ENCODE measurements around the gene TNXB. TPM values are rescaled to one million over a fixed set of nuclear protein-coding genes. Genes with fewer than 3 reads are reported as not detected.
A peak's percentile ranks its signal among the peaks of the same experiment; 100 is the strongest.

The TNXB gene
- total RNA-seq, 1 experiment from 2014 or later = 3.0 TPM

DNA sequence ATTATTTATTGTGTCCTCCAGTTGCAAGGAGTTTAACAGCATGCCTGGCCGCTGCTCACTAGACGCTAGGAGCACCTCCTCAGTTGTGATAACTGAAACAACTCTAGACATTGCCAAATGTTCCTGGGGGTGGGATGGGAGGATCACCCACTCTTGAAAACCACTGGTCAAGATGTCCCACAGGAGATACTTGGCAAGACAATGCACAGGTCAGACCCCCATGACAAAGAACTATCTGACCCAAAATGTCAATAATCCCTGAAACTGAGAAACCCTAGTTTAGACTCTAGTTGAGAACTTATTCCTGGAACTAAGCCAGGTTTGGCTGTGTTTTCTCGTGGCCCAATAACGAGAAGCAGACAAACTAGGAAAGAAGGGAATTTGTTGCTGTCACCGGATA lies 30.5 kb upstream of the TNXB start:
- peaks cover 5% of the 10 kb centered on the region for H3K36me3 Mint-ChIP-seq (ENCODE audit: insufficient read depth, unreplicated experiment)
- no TSS peak for BruUV-seq (replicated peaks)
- POLR2A ChIA-PET = no interaction called here

DNA sequence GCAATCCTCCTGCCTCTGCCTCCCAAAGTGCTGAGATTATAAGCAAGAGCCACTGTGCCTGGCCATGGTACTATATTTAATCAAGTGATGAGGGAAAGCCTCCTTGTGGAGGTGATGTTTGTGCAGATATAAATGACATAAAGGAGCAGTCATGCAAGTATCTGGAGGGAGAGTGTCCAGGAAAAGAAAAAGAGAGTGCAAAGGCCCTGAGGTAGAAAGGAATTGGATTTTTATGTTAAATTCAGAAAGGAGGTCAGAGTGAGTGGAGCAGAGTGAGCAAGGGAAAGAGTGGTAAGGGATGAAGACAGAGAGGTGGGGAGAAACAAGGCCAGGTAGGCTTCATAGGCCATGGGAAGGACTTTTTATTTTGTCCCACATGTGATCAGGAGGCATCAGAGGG lies 28.3 kb upstream of the TNXB start:
- no peak overlapping the region for H3K27ac Mint-ChIP-seq (ENCODE audit: low read depth, unreplicated experiment)
- DNase-seq (ENCODE audit: unreplicated experiment) = no peak
- CTCF ChIA-PET = interaction anchor here (0.6 kb wide), 1 partner anchor 414 kb away, joined by 3 read pairs; no protein-coding TSS in a partner anchor
- POLR2A ChIA-PET = interaction anchor here (0.7 kb wide), 1 partner anchor 35 kb away, joined by 3 read pairs; no protein-coding TSS in a partner anchor
- H3K4me3 Mint-ChIP-seq (ENCODE audit: unreplicated experiment) = no peak overlapping the region
- H3K36me3 Mint-ChIP-seq (ENCODE audit: insufficient read depth, unreplicated experiment) = peaks cover 12% of the 10 kb centered on the region
- TF ChIP-seq, protein P1, sequence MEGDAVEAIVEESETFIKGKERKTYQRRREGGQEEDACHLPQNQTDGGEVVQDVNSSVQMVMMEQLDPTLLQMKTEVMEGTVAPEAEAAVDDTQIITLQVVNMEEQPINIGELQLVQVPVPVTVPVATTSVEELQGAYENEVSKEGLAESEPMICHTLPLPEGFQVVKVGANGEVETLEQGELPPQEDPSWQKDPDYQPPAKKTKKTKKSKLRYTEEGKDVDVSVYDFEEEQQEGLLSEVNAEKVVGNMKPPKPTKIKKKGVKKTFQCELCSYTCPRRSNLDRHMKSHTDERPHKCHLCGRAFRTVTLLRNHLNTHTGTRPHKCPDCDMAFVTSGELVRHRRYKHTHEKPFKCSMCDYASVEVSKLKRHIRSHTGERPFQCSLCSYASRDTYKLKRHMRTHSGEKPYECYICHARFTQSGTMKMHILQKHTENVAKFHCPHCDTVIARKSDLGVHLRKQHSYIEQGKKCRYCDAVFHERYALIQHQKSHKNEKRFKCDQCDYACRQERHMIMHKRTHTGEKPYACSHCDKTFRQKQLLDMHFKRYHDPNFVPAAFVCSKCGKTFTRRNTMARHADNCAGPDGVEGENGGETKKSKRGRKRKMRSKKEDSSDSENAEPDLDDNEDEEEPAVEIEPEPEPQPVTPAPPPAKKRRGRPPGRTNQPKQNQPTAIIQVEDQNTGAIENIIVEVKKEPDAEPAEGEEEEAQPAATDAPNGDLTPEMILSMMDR (IDR thresholded peaks at IDR 0.05; ENCODE audit: unreplicated experiment) = no peak
- peaks cover 21% of the 10 kb centered on the region for H3K27me3 Mint-ChIP-seq (ENCODE audit: insufficient read depth, unreplicated experiment)
- peaks cover 5% of the 10 kb centered on the region for H3K4me1 Mint-ChIP-seq (ENCODE audit: insufficient read depth, unreplicated experiment)
- BruUV-seq (replicated peaks) = no TSS peak
- intact Hi-C loops (cut with micrococcal nuclease) = no loop called here
- no peaks in the 10 kb centered on the region for H3K9me3 Mint-ChIP-seq (ENCODE audit: unreplicated experiment)

More for the DNA sequence above, 30.5 kb upstream of the TNXB start:
- intact Hi-C loops (cut with micrococcal nuclease) = no loop called here
- H3K9me3 Mint-ChIP-seq (ENCODE audit: unreplicated experiment) = no peaks in the 10 kb centered on the region
- H3K27ac Mint-ChIP-seq (ENCODE audit: low read depth, unreplicated experiment) = no peak overlapping the region
- peaks cover 11% of the 10 kb centered on the region for H3K27me3 Mint-ChIP-seq (ENCODE audit: insufficient read depth, unreplicated experiment)
- TF ChIP-seq, protein P1 (IDR thresholded peaks at IDR 0.05; ENCODE audit: unreplicated experiment) = no peak
- H3K4me1 Mint-ChIP-seq (ENCODE audit: insufficient read depth, unreplicated experiment) = no peaks in the 10 kb centered on the region
- CTCF ChIA-PET = interaction anchor here (0.6 to 0.8 kb wide), 4 partner anchors 21 to 1153 kb away, joined by 3 to 5 read pairs (median 4); no protein-coding TSS in a partner anchor
- H3K4me3 Mint-ChIP-seq (ENCODE audit: unreplicated experiment) = no peak overlapping the region
- DNase-seq (ENCODE audit: unreplicated experiment) = no peak

DNA sequence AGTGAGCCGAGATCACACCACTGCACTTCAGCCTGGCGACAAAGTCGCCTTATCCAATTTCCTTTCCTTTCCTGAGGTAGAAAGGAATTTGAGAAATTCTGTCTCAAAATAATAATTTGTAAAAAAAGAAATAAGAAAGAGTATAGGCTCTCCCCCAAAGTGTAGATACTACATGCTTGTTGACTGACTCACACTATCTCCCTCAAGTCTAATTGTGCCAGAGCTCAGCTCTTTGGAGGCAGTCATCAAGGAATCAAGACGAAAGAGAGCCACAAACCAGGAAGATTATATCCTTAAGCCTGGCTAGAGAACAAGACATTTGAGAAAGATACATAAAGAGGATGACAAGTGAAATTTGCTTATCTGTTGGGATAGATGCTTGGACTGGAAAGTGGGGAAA lies 24.6 kb upstream of the TNXB start:
- no peak overlapping the region for H3K4me3 Mint-ChIP-seq (ENCODE audit: unreplicated experiment)
- TF ChIP-seq, protein P1 (IDR thresholded peaks at IDR 0.05; ENCODE audit: unreplicated experiment) = no peak
- no peak for DNase-seq (ENCODE audit: unreplicated experiment)
- peaks cover 6% of the 10 kb centered on the region for H3K4me1 Mint-ChIP-seq (ENCODE audit: insufficient read depth, unreplicated experiment)
- no peak overlapping the region for H3K27ac Mint-ChIP-seq (ENCODE audit: low read depth, unreplicated experiment)
- no peaks in the 10 kb centered on the region for H3K9me3 Mint-ChIP-seq (ENCODE audit: unreplicated experiment)
- ChIA-PET POLR2A (no interaction called here), CTCF (no interaction called here)
- BruUV-seq (replicated peaks) = no TSS peak
- peaks cover 21% of the 10 kb centered on the region for H3K27me3 Mint-ChIP-seq (ENCODE audit: insufficient read depth, unreplicated experiment)
- peaks cover 18% of the 10 kb centered on the region for H3K36me3 Mint-ChIP-seq (ENCODE audit: insufficient read depth, unreplicated experiment)
- intact Hi-C loops (cut with micrococcal nuclease) = no loop called here

DNA sequence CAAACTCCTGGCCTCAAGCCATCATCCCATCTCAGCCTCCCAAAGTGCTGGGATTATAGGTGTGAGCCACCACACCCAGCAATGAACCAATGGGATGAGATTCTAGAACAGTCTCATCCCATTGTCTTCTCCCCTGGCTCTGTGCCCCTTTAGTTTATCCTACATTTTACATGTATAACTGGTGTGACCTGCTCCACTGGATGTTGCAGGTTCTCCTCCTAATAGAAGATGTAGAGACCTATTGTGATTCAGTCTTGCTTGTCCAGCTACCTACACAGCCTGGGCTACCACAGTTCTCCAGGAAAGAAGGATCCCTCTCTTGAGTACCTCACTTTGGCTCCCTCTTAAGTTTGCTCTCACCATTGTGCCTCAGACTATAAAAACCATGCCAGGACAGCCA lies 23.0 kb upstream of the TNXB start:
- Mint-ChIP-seq H3K4me1 (ENCODE audit: insufficient read depth, unreplicated experiment) (peaks cover 17% of the 10 kb centered on the region), H3K4me3 (ENCODE audit: unreplicated experiment) (peak overlapping the region; percentile 15), H3K27ac (ENCODE audit: low read depth, unreplicated experiment) (no peak overlapping the region), H3K9me3 (ENCODE audit: unreplicated experiment) (no peaks in the 10 kb centered on the region), H3K27me3 (ENCODE audit: insufficient read depth, unreplicated experiment) (peaks cover 13% of the 10 kb centered on the region), H3K36me3 (ENCODE audit: insufficient read depth, unreplicated experiment) (peaks cover 24% of the 10 kb centered on the region)
- no TSS peak for BruUV-seq (replicated peaks)
- no peak for DNase-seq (ENCODE audit: unreplicated experiment)
- intact Hi-C loops (cut with micrococcal nuclease) = no loop called here
- TF ChIP-seq, protein P1 (IDR thresholded peaks at IDR 0.05; ENCODE audit: unreplicated experiment) = no peak
- CTCF ChIA-PET = interaction anchor here (0.6 to 1.2 kb wide), 2 partner anchors 14 to 24 kb away, joined by 3 to 6 read pairs; no protein-coding TSS in a partner anchor
- POLR2A ChIA-PET = interaction anchor here (3.3 kb wide), 1 partner anchor 14 kb away, joined by 10 read pairs; no protein-coding TSS in a partner anchor
